Endodermal cell (in vitro differentiated cells): ENCODE measurements around the gene PRDM16. TPM values are rescaled to one million over a fixed set of nuclear protein-coding genes. Genes with fewer than 3 reads are reported as not detected.

Source experiments
- DNase-seq: peaks from one replicate; pipeline ENCODE4 v3.0.0-alpha.2; 2017
- H3K27ac ChIP-seq: 2 replicates; pipeline ENCODE4 v1.5.1; 2013; ENCODE audit warnings: mild to moderate bottlenecking, low read depth, low read length, moderate library complexity
- H3K27me3 ChIP-seq: 2 replicates; pipeline ENCODE4 v1.6.1; 2013; ENCODE audit warnings: mild to moderate bottlenecking, low read length, moderate library complexity; ENCODE audit not compliant: insufficient read depth, control insufficient read depth, poor library complexity, severe bottlenecking
- H3K36me3 ChIP-seq: 2 replicates; pipeline ENCODE4 v1.7.0; 2013; ENCODE audit warnings: mild to moderate bottlenecking, low read length, moderate library complexity; ENCODE audit not compliant: control insufficient read depth, insufficient read depth
- H3K4me1 ChIP-seq: one replicate; pipeline ENCODE4 v1.7.0; 2013; ENCODE audit warnings: low read length; ENCODE audit not compliant: control insufficient read depth, insufficient read depth
- H3K4me3 ChIP-seq: 2 replicates; pipeline ENCODE4 v1.5.1; 2013; ENCODE audit warnings: mild to moderate bottlenecking, low read length, moderate library complexity
- H3K9ac ChIP-seq: 2 replicates; pipeline ENCODE4 v1.6.1; 2013; ENCODE audit warnings: mild to moderate bottlenecking, low read length, moderate library complexity; ENCODE audit not compliant: poor library complexity, severe bottlenecking; ENCODE audit errors: extremely low read depth
- H3K9me3 ChIP-seq: 2 replicates; pipeline ENCODE4 v1.6.1; 2013; ENCODE audit warnings: mild to moderate bottlenecking, low read length, moderate library complexity; ENCODE audit not compliant: control insufficient read depth
- H3K27ac Mint-ChIP-seq: 2 replicates; pipeline ENCODE4 v1.8.0; 2020; ENCODE audit warnings: mixed read lengths
- H3K27me3 Mint-ChIP-seq: 2 replicates; pipeline ENCODE4 v1.8.0; 2021; ENCODE audit warnings: mild to moderate bottlenecking, mixed read lengths; ENCODE audit not compliant: insufficient read depth
- H3K36me3 Mint-ChIP-seq: 2 replicates; pipeline ENCODE4 v1.8.0; 2020; ENCODE audit warnings: low read depth, mixed read lengths
- H3K4me1 Mint-ChIP-seq: 2 replicates; pipeline ENCODE4 v1.8.0; 2020; ENCODE audit warnings: mixed read lengths
- H3K4me3 Mint-ChIP-seq: 2 replicates; pipeline ENCODE4 v1.8.0; 2020; ENCODE audit warnings: mild to moderate bottlenecking, moderate library complexity, mixed read lengths
- H3K9me3 Mint-ChIP-seq: 2 replicates; pipeline ENCODE4 v1.8.0; 2020; ENCODE audit warnings: mild to moderate bottlenecking, mixed read lengths
- WGBS, 2 experiments: methylation state at CpG; one replicate each; pipeline versions ENCODE4 v1.1.5 to v1.1.7; 2013; ENCODE audit warnings: missing lambda C conversion rate in 2 of 2, mixed read lengths in 1 of 2; ENCODE audit not compliant: insufficient coverage in 1 of 2, insufficient read length in 1 of 2; 5-methylcytosine and 5-hydroxymethylcytosine counted together
- total RNA-seq, 2 donors: library from RNA; stranded (reverse); fragmentation: NEBNext Ultra II Directional in 1 of 2; extraction: Animal tissue kit (Norgen Biotek cat#: 25700) in 1 of 2; gene quantifications; 2 replicates in 1 of 2; 3 replicates in 1 of 2; pipeline ENCODE4 v1.2.1, GENCODE V29; 2021
- TF ChIP-seq, protein P1 (sequence below): fragments of 200-600 bp; sonication (generic); conservative IDR thresholded peaks from 2 replicates; pipeline ENCODE4 v1.5.0; 2021; ENCODE audit warnings: antibody characterized with exemption, mild to moderate bottlenecking

Gene PRDM16
- total RNA-seq, 2 donors from 2014 or later, result 2.1 to 4.0 TPM

DNA sequence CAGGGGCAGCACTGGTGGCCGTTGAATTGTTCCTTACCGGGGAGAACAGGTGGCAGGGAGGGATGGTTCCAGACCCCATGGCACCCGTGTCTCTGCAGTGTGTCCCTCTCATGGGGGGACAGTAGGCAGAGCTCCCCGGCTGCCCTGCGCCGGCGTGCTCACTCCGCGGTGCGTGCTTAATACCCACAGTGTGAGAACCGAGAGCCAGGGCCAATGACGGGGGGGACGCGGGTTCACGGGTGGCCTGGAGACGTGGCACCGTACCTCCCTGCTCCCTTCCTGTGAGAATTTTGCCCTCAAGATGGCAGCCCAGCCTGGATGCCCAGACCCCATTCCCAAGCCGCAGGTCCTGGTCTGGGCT lies 47.1 kb downstream of the PRDM16 start:
- H3K4me1 ChIP-seq, result peaks cover 7% of the 10 kb centered on the region
- no peaks in the 10 kb centered on the region for H3K36me3 Mint-ChIP-seq

DNA sequence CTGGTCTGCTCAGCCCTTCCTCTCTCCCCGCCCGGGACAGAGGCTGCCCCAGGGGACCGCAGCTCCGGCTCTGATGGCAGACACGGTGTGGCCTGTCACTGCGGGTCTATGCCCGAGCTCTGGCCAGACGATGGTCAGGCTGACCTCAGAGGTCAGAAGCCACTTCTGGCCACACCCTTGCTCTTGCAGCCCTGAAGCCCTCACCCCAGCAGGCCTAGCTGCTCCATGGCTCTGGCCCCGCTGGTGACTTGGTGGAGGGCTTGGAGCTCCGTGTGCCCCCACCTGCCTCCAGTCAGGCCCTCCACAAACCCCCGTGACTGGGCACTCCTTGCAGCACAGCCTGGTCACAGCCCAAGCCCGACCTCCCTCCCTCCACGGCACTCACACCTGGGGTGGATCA lies 47.6 kb downstream of the PRDM16 start:
- 85 to 93% methylated on average over 8 to 13 of the region's 13 CpGs for WGBS, 2 experiments
- Mint-ChIP-seq H3K27me3 (no peaks in the 10 kb centered on the region), H3K4me1 (peaks cover 21% of the 10 kb centered on the region), H3K9me3 (no peaks in the 10 kb centered on the region), H3K36me3 (no peaks in the 10 kb centered on the region), H3K27ac (no peak overlapping the region), H3K4me3 (no peak overlapping the region)
- H3K9ac ChIP-seq, result no peak overlapping the region
- H3K4me3 ChIP-seq, result no peak overlapping the region
- peaks cover 7% of the 10 kb centered on the region for H3K4me1 ChIP-seq
- TF ChIP-seq, protein P1, sequence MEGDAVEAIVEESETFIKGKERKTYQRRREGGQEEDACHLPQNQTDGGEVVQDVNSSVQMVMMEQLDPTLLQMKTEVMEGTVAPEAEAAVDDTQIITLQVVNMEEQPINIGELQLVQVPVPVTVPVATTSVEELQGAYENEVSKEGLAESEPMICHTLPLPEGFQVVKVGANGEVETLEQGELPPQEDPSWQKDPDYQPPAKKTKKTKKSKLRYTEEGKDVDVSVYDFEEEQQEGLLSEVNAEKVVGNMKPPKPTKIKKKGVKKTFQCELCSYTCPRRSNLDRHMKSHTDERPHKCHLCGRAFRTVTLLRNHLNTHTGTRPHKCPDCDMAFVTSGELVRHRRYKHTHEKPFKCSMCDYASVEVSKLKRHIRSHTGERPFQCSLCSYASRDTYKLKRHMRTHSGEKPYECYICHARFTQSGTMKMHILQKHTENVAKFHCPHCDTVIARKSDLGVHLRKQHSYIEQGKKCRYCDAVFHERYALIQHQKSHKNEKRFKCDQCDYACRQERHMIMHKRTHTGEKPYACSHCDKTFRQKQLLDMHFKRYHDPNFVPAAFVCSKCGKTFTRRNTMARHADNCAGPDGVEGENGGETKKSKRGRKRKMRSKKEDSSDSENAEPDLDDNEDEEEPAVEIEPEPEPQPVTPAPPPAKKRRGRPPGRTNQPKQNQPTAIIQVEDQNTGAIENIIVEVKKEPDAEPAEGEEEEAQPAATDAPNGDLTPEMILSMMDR, result no peak
- no peaks in the 10 kb centered on the region for H3K27me3 ChIP-seq
- DNase-seq, result no peak
- no peaks in the 10 kb centered on the region for H3K9me3 ChIP-seq
- H3K36me3 ChIP-seq, result no peaks in the 10 kb centered on the region
- no peak overlapping the region for H3K27ac ChIP-seq

More for the DNA sequence above, 47.1 kb downstream of the PRDM16 start:
- WGBS, 2 experiments, result 94 to 98% methylated on average over 7 to 18 of the region's 18 CpGs
- H3K9ac ChIP-seq, result no peak overlapping the region
- H3K9me3 ChIP-seq, result no peaks in the 10 kb centered on the region
- no peaks in the 10 kb centered on the region for H3K36me3 ChIP-seq
- no peak overlapping the region for H3K27ac ChIP-seq
- Mint-ChIP-seq H3K9me3 (no peaks in the 10 kb centered on the region), H3K27ac (no peak overlapping the region), H3K4me3 (no peak overlapping the region), H3K4me1 (peaks cover 17% of the 10 kb centered on the region), H3K27me3 (no peaks in the 10 kb centered on the region)
- no peaks in the 10 kb centered on the region for H3K27me3 ChIP-seq
- no peak overlapping the region for H3K4me3 ChIP-seq
- DNase-seq, result no peak
- TF ChIP-seq, protein P1, result no peak

DNA sequence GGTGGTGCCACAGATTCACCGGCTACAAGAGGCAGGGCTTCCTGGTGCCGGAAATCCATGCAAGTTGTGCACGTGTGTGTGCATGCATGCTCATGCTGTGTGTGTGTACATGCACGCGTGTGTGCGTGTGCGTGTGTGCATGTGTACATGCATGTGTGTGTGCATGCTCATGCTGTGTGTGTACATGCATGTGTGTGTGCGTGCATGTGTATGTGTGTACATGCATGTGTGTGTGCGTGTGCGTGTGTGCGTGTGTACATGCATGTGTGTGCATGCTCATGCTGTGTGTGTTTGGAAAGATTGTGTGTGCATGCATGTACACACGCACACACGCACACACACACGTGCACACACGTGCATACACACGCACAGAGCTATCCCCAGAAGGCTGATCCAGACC lies 48.9 kb downstream of the PRDM16 start:
- H3K9me3 Mint-ChIP-seq, result no peaks in the 10 kb centered on the region

More for the DNA sequence above, 48.9 kb downstream of the PRDM16 start:
- Mint-ChIP-seq H3K27me3 (no peaks in the 10 kb centered on the region), H3K4me3 (no peak overlapping the region), H3K36me3 (no peaks in the 10 kb centered on the region), H3K4me1 (peaks cover 28% of the 10 kb centered on the region), H3K27ac (no peak overlapping the region)
- Histone ChIP-seq H3K9me3 (no peaks in the 10 kb centered on the region), H3K9ac (no peak overlapping the region), H3K4me3 (no peak overlapping the region), H3K27me3 (no peaks in the 10 kb centered on the region), H3K27ac (no peak overlapping the region), H3K4me1 (peaks cover 7% of the 10 kb centered on the region), H3K36me3 (no peaks in the 10 kb centered on the region)
- DNase-seq, result no peak
- WGBS, 2 experiments, result 92 to 97% methylated on average over 9 to 16 of the region's 16 CpGs
- TF ChIP-seq, protein P1, result no peak
